Mucosa of descending colon (tissue), 3 donors: ENCODE measurements around the gene IL15. TPM values are rescaled to one million over a fixed set of nuclear protein-coding genes. Genes with fewer than 3 reads are reported as not detected.

ENCODE experiments used
- ATAC-seq: fragments of 200-7000 bp; cut with Tn5 transposase; one replicate; pipeline ENCODE4 v1.9.1; 2020; ENCODE audit warnings: mild to moderate bottlenecking, moderate library complexity
- DNase-seq, 3 donors: peaks; one replicate each; pipeline ENCODE4 v3.0.0-alpha.2; 2020
- H3K36me3 ChIP-seq: fragments of 200-600 bp; one replicate; pipeline ENCODE4 v1.8.0; 2021; ENCODE audit warnings: low read depth, mild to moderate bottlenecking
- H3K4me1 ChIP-seq: fragments of 200-600 bp; one replicate; pipeline ENCODE4 v1.8.0; 2021; ENCODE audit warnings: low read depth, mild to moderate bottlenecking
- H3K4me3 ChIP-seq: fragments of 200-600 bp; one replicate; pipeline ENCODE4 v1.8.0; 2021; ENCODE audit warnings: mild to moderate bottlenecking
- H3K9me3 ChIP-seq: fragments of 200-600 bp; one replicate; pipeline ENCODE4 v1.8.0; 2021; ENCODE audit warnings: mild to moderate bottlenecking
- CTCF ChIP-seq: fragments of 200-600 bp; IDR thresholded peaks from one replicate; pipeline ENCODE4 v1.8.0; 2022; ENCODE audit warnings: antibody characterized with exemption, mild to moderate bottlenecking
- intact Hi-C, 2 donors: fragments of 100-400 bp; cut with DNase I in 1 of 2; cut with micrococcal nuclease in 1 of 2; formaldehyde crosslinking; loops; one replicate each; pipeline versions ENCODE4 v1.11.0 to v1.11.1; 2022; cut with DNase I, micrococcal nuclease
- total RNA-seq, 3 donors: library from RNA; stranded (reverse); fragmentation: NEBNext Ultra II Directional in 2 of 3; extraction: Animal tissue kit (Norgen Biotek cat#: 25700) in 2 of 3; gene quantifications; one replicate each; pipeline versions ENCODE4 v1.2.1 to v1.2.4, GENCODE V29; 2021 to 2023
- donor health status: DM: no; HTN: no; CAD: no; lungs with moderate emphysema.
- donor health status: DM: no; HTN: no; CAD: no.
- donor health status: DM: no; HTN: yes; CAD: no.

Gene IL15
- total RNA-seq, 3 donors from 2014 or later = 6.7 to 12.4 (median 7.2) TPM

DNA sequence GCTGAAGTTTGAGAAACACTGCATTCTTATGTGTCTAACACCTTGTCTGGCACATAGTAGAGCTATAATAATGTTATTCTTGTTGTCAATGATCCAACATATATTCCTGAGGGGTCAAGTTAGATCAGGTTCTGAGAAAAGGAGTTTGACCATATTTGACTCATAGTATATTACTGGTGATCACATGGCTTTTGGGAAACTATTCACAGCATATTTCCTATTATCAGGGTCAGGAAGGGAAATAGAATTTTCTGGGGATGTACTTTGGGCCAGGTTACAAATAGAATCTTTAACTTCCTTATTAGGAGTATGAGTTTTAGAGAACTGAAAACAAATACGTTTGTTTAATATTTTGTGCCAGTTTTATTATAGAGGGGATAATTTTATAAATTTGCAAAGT lies 11.6 kb downstream of the IL15 start:
- H3K9me3 ChIP-seq = no peaks in the 10 kb centered on the region
- ATAC-seq (no peak), DNase-seq (no peak)
- H3K4me3 ChIP-seq = no peak overlapping the region
- no peaks in the 10 kb centered on the region for H3K36me3 ChIP-seq
- H3K4me1 ChIP-seq = peaks cover 3% of the 10 kb centered on the region
- TF ChIP-seq CTCF = no peak
- intact Hi-C loops = no loop called here

- no peaks in the 10 kb centered on the region for H3K36me3 ChIP-seq
- TF ChIP-seq CTCF = no peak
- DNase-seq (no peak), ATAC-seq (no peak)
- H3K4me3 ChIP-seq = no peak overlapping the region
- intact Hi-C loops = no loop called here
- no peaks in the 10 kb centered on the region for H3K4me1 ChIP-seq
- H3K9me3 ChIP-seq = no peaks in the 10 kb centered on the region
Measured at GRCh38 chr4:141652161-141652778, 15.9 kb downstream of the IL15 start.

DNA sequence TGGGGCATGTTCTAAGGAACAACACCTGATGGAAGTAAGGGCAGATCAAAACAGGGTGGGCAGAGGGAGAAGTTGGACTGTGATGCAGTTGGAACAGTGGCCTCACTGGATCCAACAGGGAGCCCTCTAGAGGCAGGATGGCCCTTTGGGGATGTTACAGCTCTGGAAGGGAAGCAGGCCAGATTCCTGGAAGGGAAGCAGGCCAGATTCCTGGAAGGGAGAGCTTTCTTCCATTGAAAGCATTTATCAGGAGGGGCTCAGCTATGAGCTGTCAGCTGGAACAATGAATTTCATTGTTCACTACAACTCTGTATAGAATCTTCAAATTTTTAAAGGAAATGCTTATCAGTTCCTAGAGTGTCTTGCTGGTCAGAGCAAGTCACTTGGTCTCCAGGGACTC lies 17.7 kb downstream of the IL15 start:
- DNase-seq (peak in 2 of 3 donors; percentile 24 to 58), ATAC-seq (peak; percentile 65)
- Histone ChIP-seq H3K4me1 (no peaks in the 10 kb centered on the region), H3K36me3 (no peaks in the 10 kb centered on the region), H3K4me3 (no peak overlapping the region), H3K9me3 (no peaks in the 10 kb centered on the region)
- intact Hi-C loops = no loop called here
- TF ChIP-seq CTCF = peak; percentile 20

- Histone ChIP-seq H3K9me3 (no peaks in the 10 kb centered on the region), H3K36me3 (no peaks in the 10 kb centered on the region), H3K4me3 (no peak overlapping the region), H3K4me1 (no peaks in the 10 kb centered on the region)
- ATAC-seq (no peak), DNase-seq (no peak)
- intact Hi-C loops = no loop called here
- TF ChIP-seq CTCF = no peak
Measured at GRCh38 chr4:141656031-141656430, 19.6 kb downstream of the IL15 start.

DNA sequence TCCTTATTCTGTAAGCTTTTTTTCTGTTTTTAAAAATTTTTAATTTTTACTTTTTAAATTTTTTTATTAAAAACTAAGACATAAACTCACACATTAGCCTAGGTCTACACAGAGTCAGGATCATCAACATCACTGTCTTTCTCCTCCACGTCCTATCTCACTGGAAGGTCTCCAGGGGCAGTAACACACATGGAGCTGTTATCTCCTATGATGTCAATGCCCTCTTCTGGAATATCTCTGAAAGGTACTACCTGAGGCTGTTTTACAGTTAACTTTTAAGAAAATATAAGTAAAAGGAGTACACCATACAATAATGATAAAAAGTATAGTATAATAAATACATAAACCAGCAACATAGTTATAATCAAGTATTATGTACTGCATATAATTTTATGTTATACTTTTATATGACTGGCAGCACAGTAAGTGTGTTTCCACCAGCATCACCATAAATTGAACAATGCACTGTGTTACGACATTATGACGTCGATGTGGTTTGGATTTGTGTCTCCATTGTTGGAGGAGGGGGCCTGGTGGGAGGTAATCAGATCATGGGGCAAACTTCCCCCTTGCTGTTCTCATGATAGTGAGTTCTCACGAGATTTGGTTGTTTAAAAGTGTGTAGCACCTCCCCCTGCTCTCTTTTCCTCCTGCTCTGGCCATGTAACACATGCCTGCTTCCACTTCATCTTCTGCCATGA lies 21.3 kb downstream of the IL15 start:
- no peaks in the 10 kb centered on the region for H3K9me3 ChIP-seq
- no peak for ATAC-seq
- no peak for TF ChIP-seq CTCF
- no peak for DNase-seq
- no peaks in the 10 kb centered on the region for H3K4me1 ChIP-seq
- intact Hi-C loops = no loop called here
- H3K36me3 ChIP-seq = no peaks in the 10 kb centered on the region
- no peak overlapping the region for H3K4me3 ChIP-seq
